GM12864 (cell line): ENCODE measurements around the gene ACTN4.

Experiments
- DNase-seq: peaks from one replicate; pipeline ENCODE4 v3.0.0-alpha.2; 2011; ENCODE audit warnings: low read depth
- H3K4me3 ChIP-seq: 2 replicates; pipeline ENCODE4 v1.5.1; 2011; ENCODE audit warnings: mild to moderate bottlenecking, low read depth, low read length, control low read depth
- CTCF ChIP-seq: IDR thresholded peaks from 2 replicates; pipeline ENCODE4 v1.5.1; 2011; ENCODE audit warnings: low read depth, mild to moderate bottlenecking, moderate library complexity, low read length, control low read depth, inconsistent platforms; ENCODE audit errors: missing control alignments

The ACTN4 gene

GRCh38 chr19:38781058-38781457 is 133.6 kb downstream of the ACTN4 start:
- DNase-seq = no peak
- TF ChIP-seq CTCF = no peak
- no peak overlapping the region for H3K4me3 ChIP-seq
